ENCODE results near the gene IFITM1. TPM values are rescaled to one million over a fixed set of nuclear protein-coding genes. Genes with fewer than 3 reads are reported as not detected.

The IFITM1 gene
- polyA plus RNA-seq, 1 donor (not counting 4 experiments of a cell fraction or from before 2014, with no cell fraction given): 333 TPM

DNA sequence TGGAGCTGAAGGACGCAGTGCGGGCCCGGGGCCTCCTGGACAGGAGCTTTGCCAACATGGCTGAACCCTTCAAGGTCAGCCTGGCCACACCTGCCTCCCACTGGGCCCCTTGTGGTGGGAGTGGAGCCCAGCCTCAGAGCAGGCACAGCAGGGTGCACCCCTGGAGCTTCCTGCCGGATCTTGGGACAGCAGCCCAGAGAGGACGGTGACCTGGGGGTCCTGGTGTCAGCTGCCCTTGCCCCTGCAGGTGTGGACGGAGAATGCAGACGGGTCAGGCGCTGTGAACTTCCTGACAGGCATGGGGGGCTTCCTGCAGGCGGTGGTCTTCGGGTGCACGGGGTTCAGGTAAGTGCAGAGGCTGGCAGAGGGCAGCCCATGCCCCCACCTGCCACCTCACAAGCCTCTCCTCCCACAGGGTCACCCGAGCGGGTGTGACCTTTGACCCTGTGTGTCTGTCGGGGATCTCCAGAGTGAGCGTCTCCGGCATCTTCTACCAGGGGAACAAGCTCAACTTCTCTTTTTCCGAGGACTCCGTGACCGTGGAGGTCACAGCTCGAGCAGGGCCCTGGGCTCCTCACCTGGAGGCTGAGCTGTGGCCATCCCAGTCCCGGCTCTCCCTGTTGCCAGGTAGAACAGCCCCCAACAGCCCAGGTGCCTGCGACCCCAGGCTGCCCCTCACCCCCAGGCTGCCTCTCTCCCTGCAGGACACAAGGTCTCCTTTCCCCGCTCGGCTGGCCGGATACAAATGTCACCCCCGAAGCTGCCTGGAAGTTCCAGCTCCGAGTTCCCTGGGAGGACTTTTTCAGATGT is 19.8 kb upstream of the IFITM1 start:
- Histone ChIP-seq H3K27me3 (ENCODE audit: control insufficient read depth, extremely low read depth, insufficient read depth, low read length) (peaks cover 11% of the 10 kb centered on the region), H3K36me3 (ENCODE audit: control insufficient read depth in 2 of 2, extremely low read depth in 1 of 2, insufficient read depth in 2 of 2, low read length in 2 of 2) (no peaks in the 10 kb centered on the region), H3K4me1 (ENCODE audit: control insufficient read depth, extremely low read depth, insufficient read depth, low read length) (no peaks in the 10 kb centered on the region), H3K9ac (ENCODE audit: control insufficient read depth, extremely low read depth, insufficient read depth, low read length) (no peak overlapping the region), H3K27ac (ENCODE audit: control insufficient read depth, insufficient read depth, low read length) (no peak overlapping the region), H3K79me2 (ENCODE audit: control insufficient read depth, insufficient read depth, low read length) (no peaks in the 10 kb centered on the region), H3K4me2 (ENCODE audit: control insufficient read depth, extremely low read depth, insufficient read depth, low read depth, low read length) (no peak overlapping the region), H3K9me3 (ENCODE audit: control insufficient read depth, low read depth, low read length) (no peaks in the 10 kb centered on the region), H2AFZ (ENCODE audit: control insufficient read depth, low read length) (no peak overlapping the region), H3K4me3 (ENCODE audit: control insufficient read depth in 2 of 3, extremely low read depth in 1 of 3, insufficient read depth in 2 of 3, low read depth in 1 of 3, low read length in 3 of 3) (no peak overlapping the region), H3K9me1 (ENCODE audit: control insufficient read depth, extremely low read depth, insufficient read depth, low read length) (no peaks in the 10 kb centered on the region), H4K20me1 (ENCODE audit: control insufficient read depth, extremely low read depth, insufficient read depth, low read length) (no peaks in the 10 kb centered on the region)
- TF ChIP-seq, protein P1, sequence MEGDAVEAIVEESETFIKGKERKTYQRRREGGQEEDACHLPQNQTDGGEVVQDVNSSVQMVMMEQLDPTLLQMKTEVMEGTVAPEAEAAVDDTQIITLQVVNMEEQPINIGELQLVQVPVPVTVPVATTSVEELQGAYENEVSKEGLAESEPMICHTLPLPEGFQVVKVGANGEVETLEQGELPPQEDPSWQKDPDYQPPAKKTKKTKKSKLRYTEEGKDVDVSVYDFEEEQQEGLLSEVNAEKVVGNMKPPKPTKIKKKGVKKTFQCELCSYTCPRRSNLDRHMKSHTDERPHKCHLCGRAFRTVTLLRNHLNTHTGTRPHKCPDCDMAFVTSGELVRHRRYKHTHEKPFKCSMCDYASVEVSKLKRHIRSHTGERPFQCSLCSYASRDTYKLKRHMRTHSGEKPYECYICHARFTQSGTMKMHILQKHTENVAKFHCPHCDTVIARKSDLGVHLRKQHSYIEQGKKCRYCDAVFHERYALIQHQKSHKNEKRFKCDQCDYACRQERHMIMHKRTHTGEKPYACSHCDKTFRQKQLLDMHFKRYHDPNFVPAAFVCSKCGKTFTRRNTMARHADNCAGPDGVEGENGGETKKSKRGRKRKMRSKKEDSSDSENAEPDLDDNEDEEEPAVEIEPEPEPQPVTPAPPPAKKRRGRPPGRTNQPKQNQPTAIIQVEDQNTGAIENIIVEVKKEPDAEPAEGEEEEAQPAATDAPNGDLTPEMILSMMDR (optimal IDR thresholded peaks at IDR 0.05 in 1 of 3, IDR thresholded peaks at IDR 0.05 in 1 of 3, conservative IDR thresholded peaks at IDR 0.05 in 1 of 3; ENCODE audit: extremely low read depth in 1 of 3, insufficient read depth in 2 of 3, low read length in 3 of 3): no peak
- TF ChIP-seq EZH2 (IDR thresholded peaks at IDR 0.05; ENCODE audit: low read length): no peak
- dilution Hi-C loops (cut with MboI; ENCODE audit: extremely low pct_ligation_motif_present, low sequenced_read_pairs): no loop called here
- FAIRE-seq (no peak), DNase-seq (ENCODE audit: low read depth, low spot score) (no peak)

DNA sequence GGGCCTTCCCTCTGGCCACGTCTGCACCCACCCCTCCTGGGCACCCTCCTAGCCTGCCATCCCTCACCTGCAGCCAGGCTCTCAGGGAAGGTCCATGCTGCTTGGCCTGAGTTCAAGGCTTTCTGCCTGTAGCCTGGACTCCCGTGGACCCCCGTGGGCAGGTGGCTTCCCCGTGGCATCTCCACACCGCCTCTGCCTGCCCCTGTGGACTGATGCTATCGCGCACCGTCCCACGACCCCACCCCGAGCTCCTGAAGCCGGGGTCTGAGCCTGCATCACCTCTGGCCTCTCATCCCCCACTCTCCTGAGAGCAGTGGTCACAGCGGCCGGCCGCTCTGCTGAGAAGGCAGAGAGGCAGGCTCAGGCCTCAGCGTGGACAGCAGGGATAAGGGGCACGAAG is 19.1 kb upstream of the IFITM1 start:
- Histone ChIP-seq H3K4me2 (ENCODE audit: control insufficient read depth, extremely low read depth, insufficient read depth, low read depth, low read length) (no peak overlapping the region), H2AFZ (ENCODE audit: control insufficient read depth, low read length) (no peak overlapping the region), H3K4me1 (ENCODE audit: control insufficient read depth, extremely low read depth, insufficient read depth, low read length) (no peaks in the 10 kb centered on the region), H3K36me3 (ENCODE audit: control insufficient read depth in 2 of 2, extremely low read depth in 1 of 2, insufficient read depth in 2 of 2, low read length in 2 of 2) (no peaks in the 10 kb centered on the region), H3K9me1 (ENCODE audit: control insufficient read depth, extremely low read depth, insufficient read depth, low read length) (no peaks in the 10 kb centered on the region), H3K4me3 (ENCODE audit: control insufficient read depth in 2 of 3, extremely low read depth in 1 of 3, insufficient read depth in 2 of 3, low read depth in 1 of 3, low read length in 3 of 3) (no peak overlapping the region), H3K9ac (ENCODE audit: control insufficient read depth, extremely low read depth, insufficient read depth, low read length) (no peak overlapping the region), H4K20me1 (ENCODE audit: control insufficient read depth, extremely low read depth, insufficient read depth, low read length) (no peaks in the 10 kb centered on the region), H3K27me3 (ENCODE audit: control insufficient read depth, extremely low read depth, insufficient read depth, low read length) (peaks cover 12% of the 10 kb centered on the region), H3K9me3 (ENCODE audit: control insufficient read depth, low read depth, low read length) (no peaks in the 10 kb centered on the region), H3K79me2 (ENCODE audit: control insufficient read depth, insufficient read depth, low read length) (no peaks in the 10 kb centered on the region), H3K27ac (ENCODE audit: control insufficient read depth, insufficient read depth, low read length) (no peak overlapping the region)
- DNase-seq (ENCODE audit: low read depth, low spot score) (no peak), FAIRE-seq (no peak)
- dilution Hi-C loops (cut with MboI; ENCODE audit: extremely low pct_ligation_motif_present, low sequenced_read_pairs): no loop called here
- TF ChIP-seq, protein P1 (optimal IDR thresholded peaks at IDR 0.05 in 1 of 3, IDR thresholded peaks at IDR 0.05 in 1 of 3, conservative IDR thresholded peaks at IDR 0.05 in 1 of 3; ENCODE audit: extremely low read depth in 1 of 3, insufficient read depth in 2 of 3, low read length in 3 of 3): no peak
- TF ChIP-seq EZH2 (IDR thresholded peaks at IDR 0.05; ENCODE audit: low read length): no peak

Data from keratinocyte (primary cell).